Muscle of leg (tissue), 11 donors: ENCODE measurements around the gene MARK4. TPM values are rescaled to one million over a fixed set of nuclear protein-coding genes. Genes with fewer than 3 reads are reported as not detected.
"Not testable (repeated sequence)": the region's sequence is repeated elsewhere in the genome, so short reads cannot be mapped to it uniquely, and the experiment has no call there.

Experiments
- DNase-seq: peaks from one replicate; pipeline ENCODE4 v3.0.0; 2013
- H3K27ac ChIP-seq: one replicate; pipeline ENCODE4 v1.5.1; 2013; ENCODE audit warnings: mild to moderate bottlenecking, low read length, control low read depth
- H3K27me3 ChIP-seq: one replicate; pipeline ENCODE4 v1.6.1; 2013; ENCODE audit warnings: low read length; ENCODE audit not compliant: control insufficient read depth, insufficient read depth
- H3K36me3 ChIP-seq: one replicate; pipeline ENCODE4 v1.6.1; 2013; ENCODE audit warnings: low read length; ENCODE audit not compliant: control insufficient read depth, insufficient read depth
- H3K4me1 ChIP-seq: one replicate; pipeline ENCODE4 v1.6.1; 2013; ENCODE audit warnings: low read length; ENCODE audit not compliant: control insufficient read depth, insufficient read depth
- H3K4me3 ChIP-seq: one replicate; pipeline ENCODE4 v1.5.1; 2013; ENCODE audit warnings: low read length, control low read depth
- H3K9me3 ChIP-seq: replicated peaks from 2 replicates; pipeline ENCODE4 v1.6.1; 2013; ENCODE audit warnings: low read depth, low read length; ENCODE audit not compliant: control insufficient read depth
- WGBS: methylation state at CpG from one replicate; pipeline ENCODE4 v1.1.5; 2013; ENCODE audit warnings: missing lambda C conversion rate; ENCODE audit not compliant: insufficient coverage; 5-methylcytosine and 5-hydroxymethylcytosine counted together
- polyA plus RNA-seq, 8 donors: library from polyadenylated mRNA; unstranded; fragments of 120-200 nt; gene quantifications; one replicate each; pipeline versions ENCODE4 v1.2.1 to v1.2.3, GENCODE V29; 2013; ENCODE audit warnings: inconsistent platforms in 1 of 8, low replicate concordance in 1 of 8; ENCODE audit not compliant: insufficient read length in 8 of 8, insufficient read depth in 1 of 8
- total RNA-seq: library from RNA; stranded (reverse); fragments of 120-200 nt; gene quantifications from one replicate; pipeline ENCODE4 v1.2.4, GENCODE V29; 2013

The MARK4 gene
- total and polyA plus RNA-seq, 9 donors: 11.1 to 38.9 (median 35.6) TPM

DNA sequence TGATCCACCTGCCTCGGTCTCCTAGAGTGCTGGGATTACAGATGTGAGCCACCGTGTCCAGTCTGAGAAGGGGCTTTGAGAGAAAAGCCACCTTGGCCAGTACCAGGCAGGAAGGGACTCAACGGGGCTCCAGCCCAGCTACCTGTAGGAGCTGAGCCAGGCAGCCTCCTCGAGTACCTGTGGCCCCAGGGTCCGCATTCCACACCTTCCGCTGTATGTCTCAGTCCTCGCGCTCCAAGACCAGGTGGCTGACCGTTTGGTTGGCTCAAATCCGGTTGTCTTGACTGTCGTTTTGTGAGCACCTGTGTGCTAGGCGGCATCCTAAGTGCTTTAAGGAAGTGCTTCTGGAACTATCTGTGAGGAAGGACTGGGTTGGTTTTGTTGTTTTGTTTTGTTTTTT is 16.2 kb downstream of the MARK4 start:
- no peak overlapping the region for H3K27ac ChIP-seq
- H3K36me3 ChIP-seq: peaks cover 70% of the 10 kb centered on the region
- no peaks in the 10 kb centered on the region for H3K4me1 ChIP-seq
- no peak for DNase-seq
- no peaks in the 10 kb centered on the region for H3K9me3 ChIP-seq
- WGBS: 98% methylated on average over 6 of the region's 12 CpGs
- no peak overlapping the region for H3K4me3 ChIP-seq
- no peaks in the 10 kb centered on the region for H3K27me3 ChIP-seq

DNA sequence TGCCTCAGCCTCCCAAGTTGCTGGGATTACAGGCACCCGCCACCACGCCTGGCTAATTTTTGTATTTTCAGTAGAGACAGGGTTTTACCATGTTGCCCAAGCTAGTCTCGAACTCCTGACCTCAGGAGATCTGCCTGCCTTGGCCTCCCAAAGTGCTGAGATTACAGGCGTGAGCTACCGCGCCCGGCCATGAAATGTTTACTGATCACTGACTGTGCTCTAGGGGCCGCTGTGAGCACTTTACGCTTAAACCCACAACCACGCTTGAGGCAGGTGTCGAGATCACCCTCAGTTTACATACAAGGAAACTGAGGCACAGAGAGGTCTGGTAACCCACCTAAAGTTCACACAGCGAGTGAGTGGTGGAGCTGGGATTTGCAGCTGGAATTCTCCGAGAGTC is 18.9 kb downstream of the MARK4 start:
- H3K9me3 ChIP-seq, DNase-seq, H3K27ac ChIP-seq, H3K4me3 ChIP-seq, H3K27me3 ChIP-seq, H3K4me1 ChIP-seq: not testable (repeated sequence)
- 85% methylated on average over 10 of the region's 13 CpGs for WGBS
- H3K36me3 ChIP-seq: peaks cover 70% of the 10 kb centered on the region

- no peaks in the 10 kb centered on the region for H3K27me3 ChIP-seq
- H3K27ac ChIP-seq: no peak overlapping the region
- no peaks in the 10 kb centered on the region for H3K9me3 ChIP-seq
- H3K4me1 ChIP-seq: peaks cover 2% of the 10 kb centered on the region
- peaks cover 59% of the 10 kb centered on the region for H3K36me3 ChIP-seq
- WGBS: 83% methylated on average over 10 of the region's 21 CpGs
- DNase-seq: no peak
- no peak overlapping the region for H3K4me3 ChIP-seq
Measured at GRCh38 chr19:45271098-45271734, 20.1 kb downstream of the MARK4 start.

DNA sequence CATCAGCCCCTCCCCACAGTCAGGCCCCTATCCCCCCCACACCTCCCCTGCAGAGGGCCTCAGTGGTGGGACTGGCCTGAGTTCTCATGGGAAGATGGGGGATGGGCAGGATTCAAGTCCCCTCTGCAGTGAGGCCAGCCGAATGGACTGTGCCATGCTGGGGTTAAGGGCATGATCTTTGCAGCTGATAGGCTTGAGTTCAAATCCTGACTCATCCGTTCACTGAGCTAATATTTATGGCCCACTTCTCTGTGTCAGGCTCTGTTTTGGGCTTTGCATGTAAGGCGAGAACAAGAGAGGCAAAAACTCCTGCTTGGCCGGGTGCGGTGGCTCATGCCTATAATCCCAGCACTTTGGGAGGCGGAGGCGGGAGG is 20.7 kb downstream of the MARK4 start:
- Histone ChIP-seq H3K27me3 (no peaks in the 10 kb centered on the region), H3K4me1 (peaks cover 3% of the 10 kb centered on the region), H3K27ac (no peak overlapping the region), H3K4me3 (no peak overlapping the region), H3K36me3 (peaks cover 56% of the 10 kb centered on the region), H3K9me3 (no peaks in the 10 kb centered on the region)
- 79% methylated on average over 7 of the region's 7 CpGs for WGBS
- DNase-seq: no peak

- no peak overlapping the region for H3K4me3 ChIP-seq
- no peaks in the 10 kb centered on the region for H3K27me3 ChIP-seq
- WGBS: 74% methylated on average over 12 of the region's 14 CpGs
- no peak overlapping the region for H3K27ac ChIP-seq
- no peak for DNase-seq
- peaks cover 3% of the 10 kb centered on the region for H3K4me1 ChIP-seq
- peaks cover 66% of the 10 kb centered on the region for H3K36me3 ChIP-seq
- H3K9me3 ChIP-seq: no peaks in the 10 kb centered on the region
Measured at GRCh38 chr19:45273521-45273855, 22.4 kb downstream of the MARK4 start.

DNA sequence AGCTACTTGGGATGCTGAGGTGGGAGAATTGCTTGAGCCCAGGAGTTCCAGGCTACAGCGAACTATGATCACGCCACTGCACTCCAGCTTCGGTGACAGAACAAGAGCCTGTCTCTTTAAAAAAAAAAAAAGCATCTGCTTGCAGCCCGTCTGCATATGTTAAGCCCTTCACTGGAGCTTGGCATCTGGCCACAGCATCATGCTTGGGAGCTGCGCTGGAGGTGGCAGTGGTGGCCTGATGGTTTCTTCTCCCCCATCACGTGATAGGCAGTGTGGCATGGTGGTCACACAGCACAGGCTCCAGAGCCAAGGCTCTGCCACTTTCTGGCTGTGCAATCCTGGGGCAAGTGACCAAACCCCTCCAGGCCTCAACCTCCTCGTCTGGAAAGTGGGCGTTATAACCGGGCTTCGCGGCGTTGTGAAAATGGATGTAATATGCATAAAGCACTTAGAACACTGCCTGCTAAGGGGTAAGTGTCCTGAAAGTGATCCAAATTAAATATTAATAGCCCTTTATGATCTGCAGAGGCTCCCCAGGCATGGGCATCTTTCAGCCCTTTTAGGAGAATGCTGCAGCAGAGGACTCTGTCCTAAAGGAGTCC is 24.4 kb downstream of the MARK4 start:
- Histone ChIP-seq H3K4me3 (no peak overlapping the region), H3K9me3 (no peaks in the 10 kb centered on the region), H3K27me3 (no peaks in the 10 kb centered on the region), H3K27ac (no peak overlapping the region), H3K4me1 (peaks cover 3% of the 10 kb centered on the region), H3K36me3 (peaks cover 63% of the 10 kb centered on the region)
- WGBS: 48% methylated on average over 4 of the region's 12 CpGs
- DNase-seq: peak; percentile 35

DNA sequence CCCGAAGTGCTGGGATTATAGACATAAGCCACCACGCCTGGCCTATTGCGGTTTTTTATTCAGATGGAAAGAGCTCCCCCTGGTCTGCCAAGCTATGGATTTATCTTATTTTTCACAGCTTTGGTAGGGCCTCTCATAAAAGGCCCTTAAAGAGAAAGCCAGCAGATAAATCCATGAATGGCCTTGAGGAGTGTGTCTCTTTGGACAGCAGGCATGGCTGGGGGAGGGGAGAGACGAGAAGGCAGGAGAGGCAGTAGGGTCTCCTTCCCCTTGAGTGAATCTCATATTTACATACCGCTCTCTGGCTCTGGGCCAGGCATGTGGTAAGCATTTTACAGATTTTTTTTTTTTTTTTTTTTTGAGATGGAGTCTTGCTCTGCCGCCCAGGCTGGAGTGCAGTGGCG is 25.2 kb downstream of the MARK4 start:
- no peaks in the 10 kb centered on the region for H3K9me3 ChIP-seq
- peak; percentile 70 for DNase-seq
- WGBS: 71% methylated on average over 1 of the region's 7 CpGs

DNA sequence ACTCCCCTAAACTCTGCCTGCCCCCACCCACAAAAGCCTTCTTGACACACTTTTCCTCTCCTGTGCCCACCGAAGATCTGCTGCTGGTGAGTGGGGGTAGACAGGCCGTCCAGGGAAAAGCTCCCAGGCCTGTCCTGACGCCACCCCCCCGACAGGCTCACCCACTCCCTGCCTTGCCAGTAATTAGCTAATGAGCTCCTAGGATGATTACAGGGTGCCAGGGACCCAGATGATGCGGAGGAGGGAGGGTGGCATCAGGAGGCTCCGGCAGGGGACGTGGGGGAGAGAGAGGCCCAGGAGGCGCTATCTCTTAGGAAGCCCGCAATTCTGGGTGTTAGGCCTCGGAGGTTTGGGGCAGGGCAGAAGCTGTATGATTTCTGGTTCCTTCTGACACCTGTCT is 27.0 kb downstream of the MARK4 start:
- Histone ChIP-seq H3K4me3 (no peak overlapping the region), H3K27ac (no peak overlapping the region), H3K9me3 (no peaks in the 10 kb centered on the region), H3K27me3 (no peaks in the 10 kb centered on the region), H3K36me3 (peaks cover 66% of the 10 kb centered on the region), H3K4me1 (peaks cover 3% of the 10 kb centered on the region)
- WGBS: 97% methylated on average over 4 of the region's 10 CpGs
- DNase-seq: no peak

More for the DNA sequence above, 25.2 kb downstream of the MARK4 start:
- Histone ChIP-seq H3K4me1 (peaks cover 3% of the 10 kb centered on the region), H3K27me3 (no peaks in the 10 kb centered on the region), H3K36me3 (peaks cover 66% of the 10 kb centered on the region), H3K4me3 (no peak overlapping the region), H3K27ac (no peak overlapping the region)

DNA sequence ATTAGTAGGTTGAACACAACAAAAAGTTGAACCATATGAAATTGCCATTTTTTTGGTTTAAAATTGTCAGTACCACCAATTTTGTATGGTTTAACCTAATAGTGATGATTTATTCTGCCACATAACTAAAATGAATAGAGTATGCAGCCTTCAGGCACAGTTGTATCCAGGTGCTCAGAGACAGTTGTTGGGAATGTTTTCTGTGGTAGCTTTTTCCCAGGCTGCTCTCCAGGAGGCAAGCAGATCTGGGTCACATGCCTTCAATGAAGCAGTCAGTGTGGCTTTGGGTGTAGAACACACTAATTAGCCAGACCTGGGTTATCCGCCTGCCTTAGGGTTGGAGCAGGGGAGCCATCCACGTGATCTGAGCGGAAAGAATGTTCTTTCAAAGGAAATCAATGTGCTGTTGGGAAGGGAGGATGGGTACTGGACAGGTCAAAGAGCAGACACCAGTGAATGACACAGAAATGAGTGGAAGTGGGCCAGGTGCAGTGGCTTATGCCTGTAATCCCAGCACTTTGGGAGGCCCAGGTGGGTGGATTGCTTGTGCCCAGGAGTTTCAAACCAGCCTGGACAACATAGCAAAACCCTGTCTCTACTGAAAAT is 28.6 kb downstream of the MARK4 start:
- Histone ChIP-seq H3K9me3 (no peaks in the 10 kb centered on the region), H3K4me3 (no peak overlapping the region), H3K4me1 (peaks cover 3% of the 10 kb centered on the region), H3K27ac (no peak overlapping the region), H3K27me3 (no peaks in the 10 kb centered on the region), H3K36me3 (peaks cover 65% of the 10 kb centered on the region)
- 67% methylated on average over 3 of the region's 3 CpGs for WGBS
- no peak for DNase-seq

DNA sequence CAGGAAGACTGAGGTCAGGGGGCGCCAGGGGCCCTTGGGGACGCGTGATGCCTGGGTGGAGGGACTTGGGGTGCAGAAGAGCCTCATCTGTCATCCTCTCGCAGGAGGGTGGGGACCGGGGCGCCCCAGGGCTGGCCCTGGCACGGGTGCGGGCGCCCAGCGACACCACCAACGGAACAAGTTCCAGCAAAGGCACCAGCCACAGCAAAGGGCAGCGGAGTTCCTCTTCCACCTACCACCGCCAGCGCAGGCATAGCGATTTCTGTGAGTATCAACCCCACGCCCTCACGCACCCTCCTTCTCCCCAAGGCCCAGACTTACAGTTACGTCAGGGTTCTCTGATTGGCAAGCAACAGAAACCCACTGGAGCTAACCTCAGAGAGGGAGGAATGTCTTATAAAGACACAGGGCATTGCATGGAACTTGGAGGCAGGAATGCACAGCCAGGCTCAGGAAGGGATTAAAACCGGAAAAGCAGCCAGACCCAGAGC is 29.4 kb downstream of the MARK4 start:
- Histone ChIP-seq H3K36me3 (peaks cover 67% of the 10 kb centered on the region), H3K4me3 (no peak overlapping the region), H3K27me3 (no peaks in the 10 kb centered on the region), H3K9me3 (no peaks in the 10 kb centered on the region), H3K4me1 (peaks cover 3% of the 10 kb centered on the region), H3K27ac (no peak overlapping the region)
- 90% methylated on average over 18 of the region's 19 CpGs for WGBS
- no peak for DNase-seq
